CD4-positive, alpha-beta T cell treated with Interleukin-15 for 4 hours (primary cell): ENCODE measurements around the gene TTLL8.
A peak's percentile ranks its signal among the peaks of the same experiment; 100 is the strongest.
"Not testable (repeated sequence)": the region's sequence is repeated elsewhere in the genome, so short reads cannot be mapped to it uniquely, and the experiment has no call there.

Experiments used
- DNase-seq: peaks from one replicate; pipeline ENCODE4 v3.0.0-alpha.2; 2020; ENCODE audit warnings: low spot score

TTLL8 gene

DNA sequence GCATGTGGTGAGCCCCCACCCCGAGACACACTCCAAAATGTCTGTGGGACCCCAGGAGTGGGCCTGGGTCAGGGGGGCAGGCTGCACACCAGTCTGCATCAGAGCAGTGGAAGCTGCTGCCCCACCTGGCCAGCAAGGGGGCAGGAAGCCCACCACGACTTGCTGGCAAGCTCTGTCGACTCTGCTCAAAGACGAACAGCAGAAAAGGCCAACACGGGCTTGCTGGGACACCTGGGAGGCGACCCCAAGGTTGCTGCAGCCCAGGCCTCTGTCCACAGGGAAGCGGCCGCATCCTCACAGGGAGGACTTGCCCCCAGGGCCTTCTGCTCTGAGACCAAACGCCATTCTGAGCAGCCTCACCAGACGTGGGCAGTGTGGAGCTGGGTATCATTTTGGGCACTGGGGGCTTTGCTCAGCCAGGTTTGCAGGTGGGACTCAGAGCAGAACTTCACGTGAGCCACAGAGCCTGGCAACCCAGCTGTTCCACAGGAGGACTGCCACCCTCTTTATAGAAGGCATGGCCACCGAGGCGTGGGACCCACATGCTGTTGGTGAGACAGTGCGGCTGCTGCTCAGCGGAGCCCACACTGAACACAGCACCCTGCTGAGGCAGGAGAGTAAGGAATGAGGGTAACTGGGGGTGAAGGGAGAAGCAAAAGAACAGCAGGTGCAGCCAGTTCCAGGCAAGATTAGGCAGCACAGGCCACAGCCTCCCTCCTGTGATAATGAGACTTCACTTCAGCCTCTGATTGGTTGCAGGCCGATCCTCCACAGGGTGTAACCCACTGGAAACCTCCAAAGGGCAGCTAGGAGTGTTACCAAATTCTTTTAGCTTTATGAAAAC, 56.5 kb downstream of the TTLL8 start:
- DNase-seq = no peak

DNA sequence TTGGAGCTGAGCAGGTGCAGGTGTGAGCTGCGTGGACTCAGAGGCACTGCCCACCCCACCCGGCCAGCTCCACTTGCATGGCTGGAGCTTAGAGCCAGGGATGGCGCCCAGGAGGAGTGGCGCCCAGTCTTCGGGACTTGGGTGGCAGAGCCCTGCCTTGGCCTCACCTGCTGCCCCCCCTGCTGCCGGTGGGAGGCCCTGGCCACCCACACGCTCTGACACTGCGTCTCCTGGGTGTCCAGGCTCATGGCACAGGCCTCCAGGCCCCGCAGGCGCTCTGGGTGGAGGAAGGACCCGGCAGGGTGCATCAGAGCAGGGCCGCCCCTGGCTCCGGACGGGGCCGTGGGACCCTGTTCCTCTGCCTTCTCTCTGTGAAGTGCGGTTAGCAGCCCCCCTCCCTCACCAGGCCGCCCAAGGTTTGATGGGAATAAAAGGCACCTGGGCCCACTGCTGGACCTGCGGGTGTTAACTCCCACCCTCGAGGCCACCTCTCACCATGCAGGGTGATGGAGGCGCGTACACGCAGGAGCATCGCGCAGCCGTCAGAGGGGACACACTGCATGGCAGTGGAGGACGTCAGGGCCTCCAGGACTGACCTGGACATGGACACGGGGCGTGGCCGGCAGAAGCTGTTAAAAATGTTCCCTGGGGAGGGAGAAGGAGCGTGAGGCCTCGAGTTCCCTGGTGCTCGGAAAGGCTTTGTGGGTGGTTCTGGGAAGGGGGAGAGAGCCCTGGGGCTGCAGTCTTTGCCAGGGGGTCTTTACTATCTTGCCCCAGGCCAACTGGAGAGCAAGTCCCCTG, 57.3 kb downstream of the TTLL8 start:
- no peak for DNase-seq

- DNase-seq = no peak
Observed at GRCh38 chr22:49999946-50000586, 58.0 kb downstream of the TTLL8 start.

DNA sequence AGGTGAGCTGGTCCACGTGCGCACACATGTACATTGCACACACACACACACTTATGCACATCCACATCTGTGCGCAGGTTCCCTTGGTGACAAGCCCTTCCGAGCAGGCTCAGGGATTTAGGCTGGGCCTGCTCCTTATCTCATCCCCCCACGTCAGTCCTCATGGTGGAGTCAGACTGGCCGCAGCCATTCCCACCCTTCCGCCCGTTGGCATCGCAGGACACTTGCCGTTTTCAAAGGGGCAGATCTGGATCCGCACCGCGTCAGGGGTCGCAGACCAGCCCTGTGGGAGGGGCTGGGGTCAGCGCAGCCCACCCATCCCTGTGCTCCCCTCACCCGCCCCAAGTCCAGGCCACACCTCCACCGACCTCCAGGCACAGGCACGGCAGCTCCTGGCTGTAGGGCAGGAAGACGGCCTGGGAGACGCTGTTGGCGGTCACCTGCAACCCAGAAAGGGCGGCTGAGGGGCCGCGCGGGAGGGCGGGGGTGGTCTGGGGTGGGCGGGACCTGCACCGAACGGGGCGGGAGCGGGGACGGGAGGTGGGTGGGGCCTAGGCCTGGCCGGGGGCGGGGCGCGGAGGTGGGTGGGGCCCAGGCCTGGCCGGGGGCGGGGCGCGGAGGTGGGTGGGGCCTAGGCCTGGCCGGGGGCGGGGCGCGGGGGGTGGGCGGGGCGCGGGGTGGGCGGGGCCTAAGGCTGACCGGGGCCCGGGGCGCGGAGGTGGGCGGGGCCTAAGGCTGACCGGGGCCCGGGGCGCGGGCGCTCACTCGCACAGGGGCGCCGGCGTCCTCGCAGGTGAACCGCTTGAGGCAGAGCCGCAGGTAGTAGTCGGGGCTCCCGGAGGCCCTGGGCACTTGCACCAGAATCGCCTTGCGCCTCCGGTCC, 58.8 kb downstream of the TTLL8 start:
- DNase-seq = no peak

- no peak for DNase-seq
Observed at GRCh38 chr22:49998718-49999062, 59.4 kb downstream of the TTLL8 start.

- DNase-seq = no peak
Observed at GRCh38 chr22:49997932-49998717, 60.0 kb downstream of the TTLL8 start.

- DNase-seq = no peak
Observed at GRCh38 chr22:49997251-49997599, 60.9 kb downstream of the TTLL8 start.

- no peak for DNase-seq
Observed at GRCh38 chr22:49996518-49997250, 61.4 kb downstream of the TTLL8 start.

DNA sequence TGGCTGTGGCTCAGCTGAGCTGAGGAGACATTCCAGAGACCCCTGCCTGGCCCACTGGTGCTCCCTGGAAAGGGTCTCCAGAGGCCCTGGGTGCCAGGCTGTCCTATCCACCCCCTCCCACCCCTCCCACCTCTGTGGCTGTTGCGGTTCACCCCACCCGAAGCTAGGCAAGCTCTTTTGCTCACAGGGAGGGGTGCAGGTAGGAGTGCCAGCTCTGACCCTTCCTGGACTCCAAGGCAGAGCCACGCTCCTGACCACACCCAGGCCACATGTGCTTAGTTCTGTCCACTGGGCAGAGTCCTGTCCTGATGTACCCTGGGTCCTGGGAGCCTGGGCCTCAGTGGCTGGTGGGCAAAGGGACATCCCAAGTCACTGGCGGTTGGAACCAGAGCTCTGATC, 62.0 kb downstream of the TTLL8 start:
- DNase-seq = no peak

GRCh38 chr22:49995361-49996118, 62.6 kb downstream of the TTLL8 start:
- no peak for DNase-seq

DNA sequence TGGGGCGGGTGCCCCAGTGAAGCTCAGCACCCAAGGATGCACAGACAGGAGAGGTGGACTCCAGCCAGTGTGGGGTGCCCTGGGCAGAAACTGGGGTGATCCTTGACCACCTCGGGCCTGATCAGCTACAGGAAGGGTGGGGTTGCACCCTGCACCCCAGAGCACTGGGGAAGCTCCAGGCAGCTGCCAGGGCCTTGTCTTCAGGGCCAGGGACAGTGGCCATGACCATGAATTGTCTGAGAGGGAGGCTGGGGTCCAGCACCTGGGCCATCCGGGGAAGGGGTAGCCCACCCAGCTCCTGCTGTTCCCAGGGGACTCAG, 63.1 kb downstream of the TTLL8 start:
- DNase-seq = no peak

GRCh38 chr22:49994361-49995040, 63.6 kb downstream of the TTLL8 start:
- no peak for DNase-seq

- no peak for DNase-seq
Observed at GRCh38 chr22:49993649-49994360, 64.3 kb downstream of the TTLL8 start.

- DNase-seq = peak; percentile 74
Observed at GRCh38 chr22:49992921-49993648, 65.0 kb downstream of the TTLL8 start.

- no peak for DNase-seq
Observed at GRCh38 chr22:49991907-49992533, 66.1 kb downstream of the TTLL8 start.

DNA sequence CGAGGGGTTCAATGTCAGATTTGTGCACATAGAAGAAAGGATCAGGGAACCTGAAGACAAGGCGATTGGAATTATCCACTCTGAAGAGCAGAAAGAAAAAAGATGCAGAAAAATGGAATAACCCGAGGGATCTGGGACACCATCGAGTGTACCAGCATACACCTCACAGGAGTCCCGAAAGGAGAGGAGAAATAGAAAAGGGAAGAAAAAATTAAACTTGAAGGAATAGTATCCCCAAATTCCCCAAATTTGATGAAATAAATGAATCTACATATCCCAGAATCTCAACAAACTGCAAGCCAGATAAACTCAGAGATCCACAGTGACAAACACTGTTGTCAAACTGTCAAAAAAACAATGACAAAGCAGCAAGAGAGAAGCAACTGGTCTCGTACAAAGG, 66.9 kb downstream of the TTLL8 start:
- no peak for DNase-seq

DNA sequence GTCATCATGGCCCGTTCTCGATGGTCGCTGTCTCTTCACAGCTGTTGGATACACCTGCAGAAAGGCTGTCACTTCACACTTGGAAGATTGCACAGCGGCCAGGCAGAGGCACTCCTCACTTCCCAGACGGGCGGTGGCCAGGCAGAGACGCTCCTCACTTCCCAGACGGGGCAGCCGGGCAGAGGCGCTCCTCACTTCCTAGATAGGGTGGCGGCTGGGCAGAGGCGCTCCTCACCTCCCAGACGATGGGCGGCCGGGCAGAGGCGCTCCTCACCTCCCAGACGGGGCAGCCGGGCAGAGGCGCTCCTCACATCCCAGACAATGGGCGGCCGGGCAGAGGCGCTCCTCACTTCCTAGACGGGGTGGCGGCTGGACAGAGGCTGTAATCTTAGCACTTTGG, 68.3 kb downstream of the TTLL8 start:
- not testable (repeated sequence) for DNase-seq
